ENCODE results near the gene TREML1.

GRCh38 chr6:41177287-41177686 lies 23.1 kb upstream of the TREML1 start:
- TF ChIP-seq POLR2A (IDR thresholded peaks at IDR 0.05; ENCODE audit: low read depth, low read length) (no peak), POLR2AphosphoS5 (IDR thresholded peaks at IDR 0.05; ENCODE audit: low read depth, low read length) (no peak), TAF1 (IDR thresholded peaks at IDR 0.05; ENCODE audit: borderline replicate concordance, low read depth, low read length) (no peak)

All from GM12892 (cell line).